ENCODE measurements around the gene TOMM20.

TOMM20 gene

GRCh38 chr1:235142991-235143390 is 14.4 kb upstream of the TOMM20 start:
- Histone ChIP-seq H3K4me1 (no peaks in the 10 kb centered on the region), H3K36me3 (peaks cover 58% of the 10 kb centered on the region), H3K9me3 (no peaks in the 10 kb centered on the region), H3K27me3 (no peaks in the 10 kb centered on the region), H3K4me3 (ENCODE audit: low read depth, low read length) (no peak overlapping the region)
- DNase-seq, result no peak
- no peak for TF ChIP-seq CTCF (IDR thresholded peaks at IDR 0.05; ENCODE audit: low read depth, low read length)

- Histone ChIP-seq H3K36me3 (peaks cover 61% of the 10 kb centered on the region), H3K4me3 (ENCODE audit: low read depth, low read length) (no peak overlapping the region), H3K4me1 (peaks cover 2% of the 10 kb centered on the region; the same call in 1 of the 2 replicates), H3K27me3 (no peaks in the 10 kb centered on the region), H3K9me3 (no peaks in the 10 kb centered on the region)
- TF ChIP-seq CTCF (IDR thresholded peaks at IDR 0.05; ENCODE audit: low read depth, low read length), result no peak
- DNase-seq, result no peak
Measured at GRCh38 chr1:235139315-235139714, 10.7 kb upstream of the TOMM20 start.

GRCh38 chr1:235138821-235139220 is 10.2 kb upstream of the TOMM20 start:
- no peak for DNase-seq
- Histone ChIP-seq H3K4me1 (peaks cover 2% of the 10 kb centered on the region; the same call in 1 of the 2 replicates), H3K27me3 (no peaks in the 10 kb centered on the region), H3K9me3 (no peaks in the 10 kb centered on the region), H3K36me3 (peaks cover 65% of the 10 kb centered on the region), H3K4me3 (ENCODE audit: low read depth, low read length) (no peak overlapping the region)
- TF ChIP-seq CTCF (IDR thresholded peaks at IDR 0.05; ENCODE audit: low read depth, low read length), result no peak

- Histone ChIP-seq H3K27me3 (no peaks in the 10 kb centered on the region), H3K36me3 (peaks cover 47% of the 10 kb centered on the region), H3K4me3 (ENCODE audit: low read depth, low read length) (no peak overlapping the region), H3K4me1 (peaks cover 2% of the 10 kb centered on the region; the same call in 1 of the 2 replicates), H3K9me3 (no peaks in the 10 kb centered on the region)
- peak; percentile 38 for DNase-seq
- TF ChIP-seq CTCF (IDR thresholded peaks at IDR 0.05; ENCODE audit: low read depth, low read length), result no peak
Measured at GRCh38 chr1:235136111-235136510, 7.5 kb upstream of the TOMM20 start.

- no peak for DNase-seq
- peaks cover 2% of the 10 kb centered on the region; the same call in 1 of the 2 replicates for H3K4me1 ChIP-seq
- no peak overlapping the region for H3K4me3 ChIP-seq (ENCODE audit: low read depth, low read length)
- H3K36me3 ChIP-seq, result peaks cover 43% of the 10 kb centered on the region
- H3K9me3 ChIP-seq, result no peaks in the 10 kb centered on the region
- H3K27me3 ChIP-seq, result no peaks in the 10 kb centered on the region
- TF ChIP-seq CTCF (IDR thresholded peaks at IDR 0.05; ENCODE audit: low read depth, low read length), result no peak
Measured at GRCh38 chr1:235134171-235134570, 5.5 kb upstream of the TOMM20 start.

- no peak for TF ChIP-seq CTCF (IDR thresholded peaks at IDR 0.05; ENCODE audit: low read depth, low read length)
- Histone ChIP-seq H3K9me3 (no peaks in the 10 kb centered on the region), H3K36me3 (peaks cover 44% of the 10 kb centered on the region), H3K27me3 (no peaks in the 10 kb centered on the region), H3K4me1 (peaks cover 2% of the 10 kb centered on the region; the same call in 1 of the 2 replicates), H3K4me3 (ENCODE audit: low read depth, low read length) (no peak overlapping the region)
- no peak for DNase-seq
Measured at GRCh38 chr1:235133086-235133485, 4.4 kb upstream of the TOMM20 start.

All from BE2C (cell line).